Fibroblast of villous mesenchyme (primary cell): ENCODE measurements around the gene SERTAD4. TPM values are rescaled to one million over a fixed set of nuclear protein-coding genes. Genes with fewer than 3 reads are reported as not detected.
A peak's percentile ranks its signal among the peaks of the same experiment; 100 is the strongest.

Source experiments
- DNase-seq: peaks from one replicate; pipeline ENCODE4 v3.0.0-alpha.2; 2010; ENCODE audit warnings: low read depth
- H3K4me3 ChIP-seq: 2 replicates; pipeline ENCODE4 v1.5.1; 2011; ENCODE audit warnings: low read depth, mild to moderate bottlenecking, low read length
- CTCF ChIP-seq: IDR thresholded peaks from 2 replicates; pipeline ENCODE4 v1.5.1; 2012; ENCODE audit warnings: low read depth, mild to moderate bottlenecking, low read length; ENCODE audit not compliant: insufficient read depth
- total RNA-seq: library from RNA; depleted of rRNA; stranded (reverse); fragments of >200 nt; gene quantifications from 2 replicates; pipeline ENCODE4 v1.2.3, GENCODE V29; 2012

Gene SERTAD4
- total RNA-seq, 1 donor: 31.1 TPM

GRCh38 chr1:210200124-210200736 is 32.4 kb upstream of the SERTAD4 start:
- TF ChIP-seq CTCF: no peak
- H3K4me3 ChIP-seq: no peak overlapping the region
- DNase-seq: no peak

GRCh38 chr1:210201681-210202080 is 30.9 kb upstream of the SERTAD4 start:
- H3K4me3 ChIP-seq: no peak overlapping the region
- DNase-seq: peak; percentile 64
- no peak for TF ChIP-seq CTCF

- TF ChIP-seq CTCF: no peak
- H3K4me3 ChIP-seq: no peak overlapping the region
- no peak for DNase-seq
These were observed 24.8 kb upstream of the SERTAD4 start for GRCh38 chr1:210207597-210208450.

- no peak overlapping the region for H3K4me3 ChIP-seq
- no peak for DNase-seq
- TF ChIP-seq CTCF: no peak
These were observed 19.3 kb upstream of the SERTAD4 start for GRCh38 chr1:210213335-210213734.

- H3K4me3 ChIP-seq: no peak overlapping the region
- DNase-seq: no peak
- no peak for TF ChIP-seq CTCF
These were observed 17.8 kb upstream of the SERTAD4 start for GRCh38 chr1:210214573-210215409.

- H3K4me3 ChIP-seq: no peak overlapping the region
- no peak for TF ChIP-seq CTCF
- no peak for DNase-seq
These were observed 15.1 kb upstream of the SERTAD4 start for GRCh38 chr1:210217482-210217881.
